ENCODE results near the gene NACA2.

GRCh38 chr17:61593426-61593825 is 2.4 kb upstream of the NACA2 start:
- TF ChIP-seq GATA3 (IDR thresholded peaks at IDR 0.05; ENCODE audit: low read depth, low read length) (no peak), GATA2 (IDR thresholded peaks at IDR 0.05; ENCODE audit: low read depth, low read length) (no peak)
